Measurements from ENCODE around the gene USP44.

Gene USP44

DNA sequence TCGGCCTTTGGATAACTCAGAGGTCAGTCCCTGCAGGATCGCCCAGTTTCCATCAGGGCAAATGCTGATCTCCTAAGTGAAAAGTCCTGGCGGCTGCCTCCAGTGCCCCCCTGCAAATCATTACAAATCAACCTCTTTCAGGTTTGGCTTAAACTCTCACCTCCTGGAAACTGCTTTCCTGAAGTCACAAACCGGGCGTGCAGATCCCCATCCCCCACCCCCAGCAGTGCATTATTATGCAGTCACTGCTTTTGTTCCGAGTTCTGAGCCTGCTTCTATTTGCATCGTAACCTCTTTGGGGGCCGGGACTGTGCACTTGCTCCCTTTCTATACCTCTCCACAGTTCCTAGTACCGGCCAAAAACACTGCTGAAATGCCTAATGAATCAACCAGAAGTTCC is at the start of gene USP44:
Gene USP44, minus strand, starts transcription at position 172 of the 400 bp plus-strand sequence. CDS start 17,220 bp downstream, outside the sequence.
- in situ Hi-C loops (cut with HindIII; ENCODE audit: low sequenced_read_pairs): no loop called here
- DNase-seq (ENCODE audit: low read depth, low spot score): no peak
- H3K4me3 ChIP-seq (ENCODE audit: low read depth, low read length): no peak within 1 kb of the TSS
- TF ChIP-seq, protein P1, sequence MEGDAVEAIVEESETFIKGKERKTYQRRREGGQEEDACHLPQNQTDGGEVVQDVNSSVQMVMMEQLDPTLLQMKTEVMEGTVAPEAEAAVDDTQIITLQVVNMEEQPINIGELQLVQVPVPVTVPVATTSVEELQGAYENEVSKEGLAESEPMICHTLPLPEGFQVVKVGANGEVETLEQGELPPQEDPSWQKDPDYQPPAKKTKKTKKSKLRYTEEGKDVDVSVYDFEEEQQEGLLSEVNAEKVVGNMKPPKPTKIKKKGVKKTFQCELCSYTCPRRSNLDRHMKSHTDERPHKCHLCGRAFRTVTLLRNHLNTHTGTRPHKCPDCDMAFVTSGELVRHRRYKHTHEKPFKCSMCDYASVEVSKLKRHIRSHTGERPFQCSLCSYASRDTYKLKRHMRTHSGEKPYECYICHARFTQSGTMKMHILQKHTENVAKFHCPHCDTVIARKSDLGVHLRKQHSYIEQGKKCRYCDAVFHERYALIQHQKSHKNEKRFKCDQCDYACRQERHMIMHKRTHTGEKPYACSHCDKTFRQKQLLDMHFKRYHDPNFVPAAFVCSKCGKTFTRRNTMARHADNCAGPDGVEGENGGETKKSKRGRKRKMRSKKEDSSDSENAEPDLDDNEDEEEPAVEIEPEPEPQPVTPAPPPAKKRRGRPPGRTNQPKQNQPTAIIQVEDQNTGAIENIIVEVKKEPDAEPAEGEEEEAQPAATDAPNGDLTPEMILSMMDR (IDR thresholded peaks at IDR 0.05; ENCODE audit: low read depth, low read length): no peak

DNA sequence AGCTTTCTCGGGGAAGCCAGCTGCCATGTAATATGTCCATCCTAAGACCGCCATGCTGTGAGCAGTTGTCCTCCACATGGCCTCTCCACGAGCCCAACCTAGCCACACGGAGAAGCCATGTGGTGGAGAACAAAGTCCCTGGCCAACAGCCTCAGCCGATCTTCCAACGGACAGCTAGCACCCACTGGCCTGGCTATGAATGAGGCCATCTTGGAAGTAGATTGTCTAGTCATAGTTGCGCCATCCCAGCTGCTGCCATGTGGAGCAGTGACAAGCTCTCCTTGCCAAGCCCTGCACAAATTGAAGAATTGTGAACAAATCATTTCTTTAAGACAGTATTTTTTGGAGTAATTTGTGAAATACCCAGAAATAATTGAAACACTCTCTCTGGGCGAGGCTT is 49.3 kb upstream of the USP44 start:
- no peak for DNase-seq (ENCODE audit: low read depth, low spot score)
- H3K4me3 ChIP-seq (ENCODE audit: low read depth, low read length): no peak overlapping the region
- TF ChIP-seq, protein P1 (IDR thresholded peaks at IDR 0.05; ENCODE audit: low read depth, low read length): no peak
- in situ Hi-C loops (cut with HindIII; ENCODE audit: low sequenced_read_pairs): no loop called here

DNA sequence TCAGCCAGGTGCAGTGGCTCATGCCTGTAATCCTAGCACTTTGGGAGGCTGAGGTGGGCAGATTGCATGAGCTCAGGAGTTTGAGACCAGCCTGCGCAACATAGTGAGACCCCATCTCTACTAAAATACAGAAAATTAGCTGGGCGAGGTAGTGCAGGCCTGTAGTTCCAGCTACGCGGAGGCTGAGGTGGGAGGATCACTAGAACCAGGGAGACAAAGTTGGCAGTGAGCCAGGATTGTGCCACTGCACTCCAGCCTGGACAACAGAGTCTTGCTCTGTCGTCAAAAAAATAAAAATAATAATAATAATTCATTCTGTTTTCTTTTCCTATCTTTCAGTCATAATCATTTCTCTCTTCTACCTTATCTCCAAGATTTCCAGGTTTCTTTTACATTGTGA is 48.6 kb upstream of the USP44 start:
- H3K4me3 ChIP-seq (ENCODE audit: low read depth, low read length): no peak overlapping the region
- DNase-seq (ENCODE audit: low read depth, low spot score): no peak
- in situ Hi-C loops (cut with HindIII; ENCODE audit: low sequenced_read_pairs): no loop called here
- TF ChIP-seq, protein P1 (IDR thresholded peaks at IDR 0.05; ENCODE audit: low read depth, low read length): no peak

DNA sequence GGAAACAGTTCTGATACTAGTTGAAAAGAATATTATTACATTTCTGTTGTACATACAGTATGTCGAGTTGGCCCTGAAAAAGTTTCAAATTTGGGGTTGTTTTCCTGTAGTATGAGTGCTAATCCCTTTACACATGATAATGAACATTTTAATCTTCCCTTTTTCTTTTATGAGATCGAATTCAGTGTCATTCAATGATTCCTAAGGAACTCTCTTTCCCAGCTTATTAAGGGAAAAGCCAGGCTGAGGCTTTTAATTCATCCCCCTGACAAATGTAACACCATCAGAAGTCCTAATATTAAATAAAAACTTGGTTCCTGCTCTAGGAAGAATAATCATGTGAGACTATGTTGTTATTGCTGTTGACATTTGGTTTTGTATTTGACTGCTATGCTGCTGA is 42.9 kb upstream of the USP44 start:
- H3K4me3 ChIP-seq (ENCODE audit: low read depth, low read length): no peak overlapping the region
- in situ Hi-C loops (cut with HindIII; ENCODE audit: low sequenced_read_pairs): no loop called here
- TF ChIP-seq, protein P1 (IDR thresholded peaks at IDR 0.05; ENCODE audit: low read depth, low read length): no peak
- no peak for DNase-seq (ENCODE audit: low read depth, low spot score)

DNA sequence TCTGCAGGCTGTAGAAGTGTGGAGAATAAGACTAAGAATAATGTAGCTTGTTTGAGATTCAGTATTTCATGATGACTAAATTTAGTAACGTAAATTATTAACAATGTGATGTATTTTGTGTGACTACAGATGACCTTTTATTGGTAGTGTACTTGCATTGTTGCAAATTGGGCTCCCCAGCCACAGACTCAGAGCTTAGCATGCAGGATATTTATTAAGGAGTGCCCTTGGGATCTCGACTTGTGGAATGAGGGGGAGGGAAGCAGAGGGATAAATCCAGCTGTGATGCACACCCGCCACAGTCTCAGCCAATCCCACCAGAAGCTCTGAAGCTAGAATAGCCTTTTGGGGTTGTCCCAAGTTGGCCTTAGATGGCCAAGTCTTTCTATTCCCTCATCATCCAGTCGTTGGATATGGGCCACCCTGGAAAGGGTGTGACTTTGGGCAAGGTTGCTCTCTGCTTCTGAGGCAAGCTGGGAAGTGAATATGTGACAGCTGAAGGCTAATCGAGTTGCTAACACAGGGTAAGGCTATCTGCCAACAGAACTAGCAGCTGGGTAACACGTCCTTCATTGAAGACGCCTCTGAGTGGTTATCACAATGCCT is 42.1 kb upstream of the USP44 start:
- no peak for DNase-seq (ENCODE audit: low read depth, low spot score)
- in situ Hi-C loops (cut with HindIII; ENCODE audit: low sequenced_read_pairs): no loop called here
- no peak overlapping the region for H3K4me3 ChIP-seq (ENCODE audit: low read depth, low read length)
- TF ChIP-seq, protein P1 (IDR thresholded peaks at IDR 0.05; ENCODE audit: low read depth, low read length): no peak

- TF ChIP-seq, protein P1 (IDR thresholded peaks at IDR 0.05; ENCODE audit: low read depth, low read length): no peak
- H3K4me3 ChIP-seq (ENCODE audit: low read depth, low read length): no peak overlapping the region
- in situ Hi-C loops (cut with HindIII; ENCODE audit: low sequenced_read_pairs): no loop called here
- DNase-seq (ENCODE audit: low read depth, low spot score): no peak
Observed at GRCh38 chr12:95591731-95592130, 40.5 kb upstream of the USP44 start.

Data from astrocyte of the spinal cord (primary cell).